Fibroblast of the aortic adventitia (primary cell): ENCODE results near the gene ATP11A. TPM values are rescaled to one million over a fixed set of nuclear protein-coding genes. Genes with fewer than 3 reads are reported as not detected.
A peak's percentile ranks its signal among the peaks of the same experiment; 100 is the strongest.

Experiments used
- DNase-seq: peaks from one replicate; pipeline ENCODE4 v3.0.0-alpha.2; 2010; ENCODE audit warnings: low read depth
- H3K4me3 ChIP-seq: 2 replicates; pipeline ENCODE4 v1.5.1; 2011; ENCODE audit warnings: low read depth, mild to moderate bottlenecking, control low read depth, low read length, moderate library complexity
- total RNA-seq: library from RNA; depleted of rRNA; stranded (reverse); fragments of >200 nt; gene quantifications from 2 replicates; pipeline ENCODE4 v1.2.3, GENCODE V29; 2012; ENCODE audit warnings: low replicate concordance
- TF ChIP-seq, protein P1 (sequence below): IDR thresholded peaks from 2 replicates; pipeline ENCODE4 v1.5.1; 2011; ENCODE audit warnings: mild to moderate bottlenecking, low read length, control low read depth, inconsistent platforms; ENCODE audit not compliant: insufficient read depth

The ATP11A gene
- total RNA-seq, 1 donor = 8.9 TPM

DNA sequence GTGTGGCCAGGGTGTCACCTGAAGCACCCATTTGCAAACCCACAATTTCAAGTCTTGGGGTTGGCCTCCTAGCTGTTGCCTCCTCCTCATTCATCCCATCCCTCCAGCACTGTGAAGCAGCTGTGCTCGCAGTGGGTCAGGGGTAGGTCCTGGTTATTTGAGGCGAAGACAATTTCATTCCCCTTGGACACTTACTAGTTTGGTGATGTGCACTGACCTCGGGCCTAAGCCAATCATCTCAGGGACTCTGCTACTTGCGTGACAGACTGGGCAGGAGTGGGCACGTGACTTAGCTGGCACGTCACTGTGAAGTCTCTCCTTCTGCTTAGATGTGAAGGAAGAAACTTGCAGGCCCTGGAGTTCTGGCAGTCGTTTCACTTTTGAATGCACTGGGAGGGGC lies 3.5 kb upstream of the ATP11A start:
- TF ChIP-seq, protein P1, sequence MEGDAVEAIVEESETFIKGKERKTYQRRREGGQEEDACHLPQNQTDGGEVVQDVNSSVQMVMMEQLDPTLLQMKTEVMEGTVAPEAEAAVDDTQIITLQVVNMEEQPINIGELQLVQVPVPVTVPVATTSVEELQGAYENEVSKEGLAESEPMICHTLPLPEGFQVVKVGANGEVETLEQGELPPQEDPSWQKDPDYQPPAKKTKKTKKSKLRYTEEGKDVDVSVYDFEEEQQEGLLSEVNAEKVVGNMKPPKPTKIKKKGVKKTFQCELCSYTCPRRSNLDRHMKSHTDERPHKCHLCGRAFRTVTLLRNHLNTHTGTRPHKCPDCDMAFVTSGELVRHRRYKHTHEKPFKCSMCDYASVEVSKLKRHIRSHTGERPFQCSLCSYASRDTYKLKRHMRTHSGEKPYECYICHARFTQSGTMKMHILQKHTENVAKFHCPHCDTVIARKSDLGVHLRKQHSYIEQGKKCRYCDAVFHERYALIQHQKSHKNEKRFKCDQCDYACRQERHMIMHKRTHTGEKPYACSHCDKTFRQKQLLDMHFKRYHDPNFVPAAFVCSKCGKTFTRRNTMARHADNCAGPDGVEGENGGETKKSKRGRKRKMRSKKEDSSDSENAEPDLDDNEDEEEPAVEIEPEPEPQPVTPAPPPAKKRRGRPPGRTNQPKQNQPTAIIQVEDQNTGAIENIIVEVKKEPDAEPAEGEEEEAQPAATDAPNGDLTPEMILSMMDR = no peak

DNA sequence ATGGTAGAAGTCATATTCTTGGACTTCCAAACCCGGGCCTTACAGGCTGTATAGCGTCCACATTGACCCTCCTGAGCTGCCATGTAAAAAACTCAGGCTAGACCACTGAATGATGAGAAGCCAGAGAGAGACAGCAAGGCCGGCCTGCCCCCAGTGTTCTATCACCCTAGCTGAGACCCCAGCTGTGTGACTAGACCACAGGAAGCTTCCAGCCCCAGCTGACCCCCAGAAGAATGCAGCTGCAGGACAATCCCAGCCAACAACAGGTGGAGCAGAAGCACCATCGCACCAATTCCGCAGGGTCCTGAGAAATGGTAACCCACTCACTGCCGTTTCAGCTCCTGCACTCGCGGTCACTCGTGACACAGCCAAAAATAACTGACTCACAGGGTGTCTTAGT lies 2.9 kb upstream of the ATP11A start:
- no peak overlapping the region for H3K4me3 ChIP-seq
- TF ChIP-seq, protein P1 = no peak
- no peak for DNase-seq

More for the DNA sequence above, 3.5 kb upstream of the ATP11A start:
- DNase-seq = no peak
- no peak overlapping the region for H3K4me3 ChIP-seq

DNA sequence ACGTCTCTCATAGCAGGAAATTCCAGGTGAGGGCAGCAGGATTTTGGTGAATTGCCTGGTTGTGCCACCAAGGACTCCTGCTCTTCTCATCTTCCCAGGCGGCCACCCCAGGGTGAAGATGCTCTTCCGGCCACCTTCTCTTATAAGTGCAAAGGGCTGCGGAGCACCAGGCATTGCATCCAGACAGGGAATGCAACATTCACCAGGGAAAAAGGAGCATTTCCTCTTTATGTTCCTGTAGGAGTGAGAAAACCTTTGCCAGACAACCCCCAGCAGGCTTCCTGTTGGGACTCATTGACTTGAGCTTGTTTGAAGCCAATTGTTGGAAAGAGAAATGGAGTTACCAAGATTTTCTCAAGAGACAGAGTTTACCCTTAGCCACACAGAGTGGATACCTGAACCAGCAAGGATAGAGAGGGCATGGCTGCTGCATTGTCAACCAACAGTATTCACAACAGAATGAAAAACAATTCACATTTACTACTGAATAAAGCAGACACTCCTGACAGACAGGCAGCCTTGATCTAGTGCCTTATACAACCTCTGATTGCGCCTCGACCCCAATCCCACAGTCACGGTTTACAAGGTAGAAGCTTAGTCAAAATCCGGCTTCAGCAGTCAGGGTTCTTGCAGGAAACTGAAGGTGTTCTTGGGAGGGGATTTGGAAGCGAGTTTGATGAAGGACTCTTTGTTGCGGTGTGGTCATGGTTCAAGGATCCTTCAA lies 1.8 kb upstream of the ATP11A start:
- DNase-seq = no peak
- TF ChIP-seq, protein P1 = no peak
- no peak overlapping the region for H3K4me3 ChIP-seq

DNA sequence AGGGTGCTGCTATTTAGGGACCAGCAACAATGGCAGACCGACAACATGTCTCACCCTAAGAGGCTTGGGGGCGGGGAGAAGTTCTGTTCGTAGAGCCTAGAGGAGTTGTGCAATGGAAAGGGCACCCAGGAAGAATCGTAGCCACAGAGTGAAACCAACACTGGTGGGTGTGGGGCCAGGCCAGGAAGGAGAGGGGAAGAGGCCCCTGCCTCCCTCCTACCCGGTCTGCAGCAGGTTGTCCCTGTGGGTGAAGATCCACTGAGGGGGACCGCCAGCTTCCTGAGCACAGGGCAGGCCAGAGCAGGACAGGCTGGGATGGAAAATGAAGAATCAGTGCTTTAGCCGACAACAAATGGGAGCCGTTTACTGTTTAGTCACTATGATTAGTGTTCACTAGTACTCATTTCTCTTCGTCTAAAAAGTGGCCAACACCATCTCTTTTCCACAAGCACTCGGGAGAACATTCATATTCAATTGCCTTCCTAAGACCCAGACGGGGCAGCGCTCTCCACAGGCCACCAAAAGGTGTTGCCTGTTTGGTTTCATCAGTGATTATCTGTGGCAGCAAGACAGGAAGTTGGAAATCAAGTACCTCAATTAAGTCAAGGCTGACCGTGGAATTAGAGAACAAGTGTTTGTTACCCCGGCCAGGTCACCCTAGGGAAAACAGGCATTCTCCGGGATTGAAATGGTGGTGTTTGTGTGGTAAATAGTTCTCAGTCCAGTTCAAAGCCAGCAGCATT lies 1.1 kb upstream of the ATP11A start:
- H3K4me3 ChIP-seq = peak overlapping the region; percentile 74
- TF ChIP-seq, protein P1 = no peak
- DNase-seq = peak; percentile 16

DNA sequence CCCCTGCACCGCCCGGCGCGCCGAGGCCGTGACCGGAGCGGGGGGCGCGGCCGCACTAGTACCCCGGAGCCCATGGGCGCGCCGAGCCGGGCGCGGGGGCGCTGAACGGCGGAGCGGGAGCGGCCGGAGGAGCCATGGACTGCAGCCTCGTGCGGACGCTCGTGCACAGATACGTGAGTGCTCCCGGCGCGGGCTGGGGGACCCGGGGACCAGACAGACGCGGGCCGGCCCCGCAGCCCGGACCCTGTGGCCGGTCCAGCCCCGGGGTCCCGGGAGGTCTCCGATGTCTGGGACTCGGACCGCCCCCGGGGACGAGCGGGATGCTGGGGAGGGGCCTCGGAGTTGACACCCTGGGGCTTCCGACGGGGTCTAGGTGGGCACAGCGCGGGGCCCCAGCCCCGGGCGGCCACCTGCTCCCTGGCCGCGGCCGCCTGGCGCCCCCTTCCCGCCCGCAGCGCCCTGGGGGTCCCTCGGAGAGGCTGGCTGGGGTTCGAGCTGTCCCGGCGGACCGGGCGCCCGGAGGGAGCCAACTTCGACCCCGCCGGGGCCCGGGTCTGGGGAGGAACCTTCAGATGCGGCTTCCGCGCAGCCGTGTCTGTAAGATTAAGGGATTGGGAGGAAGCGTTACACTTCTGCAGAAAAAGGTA lies 568 bp downstream of the ATP11A start:
- H3K4me3 ChIP-seq = peak overlapping the region; percentile 74
- TF ChIP-seq, protein P1 = no peak
- DNase-seq = peak; percentile 35

DNA sequence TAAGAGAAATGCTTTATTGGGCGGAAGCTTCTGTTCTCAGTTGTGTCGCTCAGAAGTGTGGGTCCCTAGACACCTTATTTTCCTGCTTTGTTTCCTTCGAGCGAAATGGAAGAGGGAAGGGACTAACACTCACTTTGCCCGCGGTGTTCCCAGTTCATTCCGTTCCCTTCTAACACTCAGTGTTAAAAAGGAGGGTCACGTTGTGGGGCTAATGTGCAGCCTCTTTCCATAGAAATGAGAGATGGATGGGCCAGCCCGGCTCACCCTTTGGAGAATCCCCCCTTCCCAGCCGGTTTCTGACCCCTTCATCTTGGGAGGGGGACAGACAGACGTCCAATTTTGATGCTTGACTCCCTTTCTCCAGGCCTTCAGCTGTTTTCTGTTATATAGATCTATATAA lies 2.3 kb downstream of the ATP11A start:
- H3K4me3 ChIP-seq = peak overlapping the region; percentile 74
- no peak for DNase-seq
- TF ChIP-seq, protein P1 = no peak
